Vagina (tissue), 2 donors: ENCODE results near the gene CCDC186. TPM values are rescaled to one million over a fixed set of nuclear protein-coding genes. Genes with fewer than 3 reads are reported as not detected.

Experiments used
- DNase-seq, 2 donors: peaks; one replicate each; pipeline ENCODE4 v3.0.0-alpha.2; 2017; ENCODE audit errors: extremely low spot score in 2 of 2
- H3K27ac ChIP-seq: fragments of 200-600 bp; sonication (generic); one replicate; pipeline ENCODE4 v1.5.1; 2019
- H3K27me3 ChIP-seq: fragments of 200-600 bp; sonication (generic); one replicate; pipeline ENCODE4 v1.5.1; 2019
- H3K36me3 ChIP-seq, 2 donors: fragments of 200-600 bp; sonication (generic); one replicate each; pipeline ENCODE4 v1.5.1; 2017 to 2019
- H3K4me1 ChIP-seq: fragments of 200-600 bp; sonication (generic); one replicate; pipeline ENCODE4 v1.5.1; 2019
- H3K4me3 ChIP-seq, 2 donors: fragments of 200-600 bp; sonication (generic); 1 replicate in 1 of 2; 2 replicates in 1 of 2; pipeline ENCODE4 v1.5.1; 2016 to 2019
- H3K9me3 ChIP-seq: fragments of 200-600 bp; sonication (generic); one replicate; pipeline ENCODE4 v1.5.1; 2019
- CTCF ChIP-seq, 3 experiments: fragments of 450-650 bp in 2 of 3; fragments of 200-600 bp in 1 of 3; sonication (generic) in 1 of 3; IDR thresholded peaks; one replicate each; pipeline ENCODE4 v1.5.1; 2017 to 2019; ENCODE audit warnings: antibody characterized with exemption in 3 of 3, mild to moderate bottlenecking in 2 of 3, moderate library complexity in 2 of 3
- POLR2A ChIP-seq, 2 donors: fragments of 450-650 bp; IDR thresholded peaks; one replicate each; pipeline ENCODE4 v1.6.1; 2017; ENCODE audit warnings: antibody characterized with exemption in 2 of 2, mild to moderate bottlenecking in 2 of 2, moderate library complexity in 2 of 2
- POLR2AphosphoS5 ChIP-seq, 2 donors: sonication (generic); formaldehyde crosslinking; IDR thresholded peaks; one replicate each; pipeline ENCODE4 v1.9.0; 2017; ENCODE audit warnings: antibody characterized with exemption in 2 of 2, mild to moderate bottlenecking in 2 of 2, low read depth in 1 of 2; ENCODE audit not compliant: insufficient read depth in 1 of 2
- intact Hi-C: fragments of 100-400 bp; cut with DNase I; formaldehyde crosslinking; loops from one replicate; pipeline ENCODE4 v1.15.1; 2023
- total RNA-seq: library from RNA; depleted of rRNA; stranded (reverse); fragments of >200 nt; gene quantifications from one replicate; pipeline ENCODE4 v1.2.3, GENCODE V29; 2016

The CCDC186 gene
- total RNA-seq, 1 donor from 2014 or later, result 25.5 TPM

- intact Hi-C loops, result no loop called here
These were observed 63.6 kb downstream of the CCDC186 start for GRCh38 chr10:114110174-114110972.

GRCh38 chr10:114103284-114103683 lies 70.7 kb downstream of the CCDC186 start:
- TF ChIP-seq POLR2AphosphoS5 (IDR thresholded peaks at IDR 0.05; ENCODE audit: insufficient read depth in 1 of 2, low read depth in 1 of 2) (no peak), CTCF (IDR thresholded peaks at IDR 0.05) (peak; percentile 47 to 60 (median 58))
- intact Hi-C loops, result no loop called here
- Histone ChIP-seq H3K4me1 (peaks cover 6% of the 10 kb centered on the region), H3K4me3 (no peak overlapping the region), H3K27ac (no peak overlapping the region), H3K36me3 (no peaks in the 10 kb centered on the region), H3K27me3 (no peaks in the 10 kb centered on the region), H3K9me3 (no peaks in the 10 kb centered on the region)
- DNase-seq, result no peak

More at GRCh38 chr10:114110174-114110972, 63.6 kb downstream of the CCDC186 start:
- Histone ChIP-seq H3K36me3 (no peaks in the 10 kb centered on the region), H3K27ac (no peak overlapping the region), H3K4me1 (no peaks in the 10 kb centered on the region), H3K27me3 (no peaks in the 10 kb centered on the region), H3K4me3 (no peak overlapping the region), H3K9me3 (no peaks in the 10 kb centered on the region)
- TF ChIP-seq POLR2A (IDR thresholded peaks at IDR 0.05) (no peak), CTCF (IDR thresholded peaks at IDR 0.05) (no peak), POLR2AphosphoS5 (IDR thresholded peaks at IDR 0.05; ENCODE audit: insufficient read depth in 1 of 2, low read depth in 1 of 2) (no peak)
- no peak for DNase-seq

- Histone ChIP-seq H3K4me3 (no peak overlapping the region), H3K36me3 (no peaks in the 10 kb centered on the region), H3K27me3 (no peaks in the 10 kb centered on the region), H3K27ac (no peak overlapping the region), H3K9me3 (no peaks in the 10 kb centered on the region), H3K4me1 (peaks cover 6% of the 10 kb centered on the region)
- intact Hi-C loops, result no loop called here
- TF ChIP-seq POLR2AphosphoS5 (IDR thresholded peaks at IDR 0.05; ENCODE audit: insufficient read depth in 1 of 2, low read depth in 1 of 2) (no peak), CTCF (IDR thresholded peaks at IDR 0.05) (no peak), POLR2A (IDR thresholded peaks at IDR 0.05) (no peak)
- DNase-seq, result no peak
These were observed 71.7 kb downstream of the CCDC186 start for GRCh38 chr10:114102256-114102655.

- no peaks in the 10 kb centered on the region for H3K36me3 ChIP-seq
- TF ChIP-seq CTCF (IDR thresholded peaks at IDR 0.05) (no peak), POLR2AphosphoS5 (IDR thresholded peaks at IDR 0.05; ENCODE audit: insufficient read depth in 1 of 2, low read depth in 1 of 2) (no peak), POLR2A (IDR thresholded peaks at IDR 0.05) (no peak)
- H3K4me1 ChIP-seq, result peaks cover 6% of the 10 kb centered on the region
- H3K4me3 ChIP-seq, result peak overlapping the region; percentile 30 to 45
- intact Hi-C loops, result no loop called here
- H3K27ac ChIP-seq, result peak overlapping the region; percentile 2
- no peak for DNase-seq
- H3K9me3 ChIP-seq, result no peaks in the 10 kb centered on the region
- H3K27me3 ChIP-seq, result no peaks in the 10 kb centered on the region
These were observed 72.9 kb downstream of the CCDC186 start for GRCh38 chr10:114100848-114101741.
